HG03159 (cell line): ENCODE results near the gene ZDHHC4.
"Not testable (repeated sequence)": the region's sequence is repeated elsewhere in the genome, so short reads cannot be mapped to it uniquely, and the experiment has no call there.

Experiments
- ATAC-seq: cut with Tn5 transposase; IDR thresholded peaks from one replicate; pipeline ENCODE4 v1.9.1; 2021; ENCODE audit warnings: mild to moderate bottlenecking, moderate library complexity; ENCODE audit not compliant: unreplicated experiment

Gene ZDHHC4

GRCh38 chr7:6559896-6560295, 17.4 kb upstream of the ZDHHC4 start:
- no peak for ATAC-seq

- no peak for ATAC-seq
These were observed 15.1 kb upstream of the ZDHHC4 start for GRCh38 chr7:6562106-6562505.

GRCh38 chr7:6563936-6564770, 13.1 kb upstream of the ZDHHC4 start:
- ATAC-seq, result no peak

GRCh38 chr7:6565655-6566054, 11.6 kb upstream of the ZDHHC4 start:
- no peak for ATAC-seq

GRCh38 chr7:6567886-6568285, 9.4 kb upstream of the ZDHHC4 start:
- ATAC-seq, result no peak

GRCh38 chr7:6571160-6571779, 6.0 kb upstream of the ZDHHC4 start:
- ATAC-seq, result no peak

GRCh38 chr7:6575281-6576023, 1.8 kb upstream of the ZDHHC4 start:
- ATAC-seq, result no peak

GRCh38 chr7:6576024-6576866, 1.0 kb upstream of the ZDHHC4 start:
- no peak for ATAC-seq

GRCh38 chr7:6576867-6577368, 336 bp upstream of the ZDHHC4 start:
- ATAC-seq, result not testable (repeated sequence)

GRCh38 chr7:6578114-6579084, 1.1 kb downstream of the ZDHHC4 start:
- no peak for ATAC-seq

- ATAC-seq, result no peak
These were observed 2.2 kb downstream of the ZDHHC4 start for GRCh38 chr7:6579446-6579845.

GRCh38 chr7:6585746-6586432, 8.6 kb downstream of the ZDHHC4 start:
- ATAC-seq, result not testable (repeated sequence)

GRCh38 chr7:6588566-6588965, 11.3 kb downstream of the ZDHHC4 start:
- ATAC-seq, result no peak

- no peak for ATAC-seq
These were observed 12.0 kb downstream of the ZDHHC4 start for GRCh38 chr7:6589151-6589828.

GRCh38 chr7:6589829-6590644, 12.8 kb downstream of the ZDHHC4 start, which contains the start of gene INTS15:
INTS15 (plus strand) TSS chr7:6590021; CDS start chr7:6590284, 263 bp downstream.
- peak; percentile 79 for ATAC-seq

- no peak for ATAC-seq
These were observed 13.4 kb downstream of the ZDHHC4 start for GRCh38 chr7:6590645-6591110.

GRCh38 chr7:6600093-6600492, 22.8 kb downstream of the ZDHHC4 start:
- ATAC-seq, result no peak
